RPMI7951 (cell line): ENCODE measurements around the gene FAM227B. TPM values are rescaled to one million over a fixed set of nuclear protein-coding genes. Genes with fewer than 3 reads are reported as not detected.

Experiments used
- DNase-seq: peaks from one replicate; pipeline ENCODE4 v3.0.0-alpha.2; 2012; ENCODE audit warnings: low read depth
- total RNA-seq: library from RNA; depleted of rRNA; stranded (reverse); fragments of >200 nt; shearing (Covaris generic); gene quantifications from 2 replicates; pipeline ENCODE4 v1.2.3, GENCODE V29; 2014; rRNA removed

FAM227B gene
- total RNA-seq, 1 experiment from 2014 or later, result 6.4 TPM

DNA sequence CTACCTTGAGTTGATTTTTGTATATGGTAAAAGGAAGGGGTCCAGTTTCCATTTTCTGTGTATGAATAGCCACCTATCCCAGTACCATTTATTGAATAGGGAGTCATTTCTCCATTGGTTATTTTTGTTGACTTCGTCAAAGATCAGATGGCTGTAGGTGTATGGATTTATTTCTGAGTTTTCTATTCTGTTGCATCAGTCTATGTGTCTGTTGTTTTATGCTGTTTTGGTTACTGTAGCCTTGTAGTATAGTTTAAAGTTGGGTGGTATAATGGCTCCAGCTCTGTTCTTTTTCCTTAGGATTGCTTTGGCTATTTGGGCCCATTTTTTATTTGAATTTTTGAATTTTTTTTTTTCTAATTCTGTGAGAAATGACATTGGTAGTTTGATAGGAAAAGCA lies 323.0 kb downstream of the FAM227B start:
- DNase-seq, result no peak

DNA sequence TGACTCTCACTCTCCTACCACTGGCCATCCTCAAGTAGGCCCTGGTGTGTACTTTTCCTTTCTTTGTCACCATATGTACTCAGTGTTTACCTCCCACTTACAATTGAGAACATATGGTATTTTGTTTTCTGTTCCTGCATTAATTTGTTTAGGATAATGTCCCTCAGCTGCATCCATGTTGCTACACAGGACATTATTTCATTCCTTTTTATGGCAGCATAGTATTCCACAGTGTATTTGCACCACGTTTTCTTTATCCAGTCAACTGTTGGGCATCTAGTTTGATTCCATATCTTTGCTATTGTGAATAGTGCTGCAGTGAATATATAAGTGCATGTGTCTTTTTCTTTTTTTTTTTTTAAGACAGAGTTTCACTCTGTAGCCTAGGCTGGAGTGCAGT lies 324.4 kb downstream of the FAM227B start:
- DNase-seq, result no peak

DNA sequence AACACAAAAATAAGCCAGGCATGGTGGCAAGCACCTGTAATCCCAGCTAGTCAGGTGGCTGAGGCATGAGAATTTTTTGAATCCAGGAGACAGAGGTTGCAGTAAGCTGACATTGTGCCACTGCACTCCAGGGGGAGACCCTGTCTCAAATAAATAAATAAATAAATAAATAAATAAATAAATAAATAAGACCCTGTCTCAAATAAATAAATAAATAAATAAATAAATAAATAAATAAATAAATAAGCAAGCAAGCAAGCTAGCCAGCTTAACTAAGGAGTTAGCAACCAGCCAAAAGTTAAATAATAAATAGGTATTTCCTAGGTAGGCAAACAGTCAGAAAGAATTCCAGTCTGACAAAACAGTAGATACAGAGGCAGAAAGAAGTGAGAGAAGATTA lies 326.7 kb downstream of the FAM227B start:
- no peak for DNase-seq

DNA sequence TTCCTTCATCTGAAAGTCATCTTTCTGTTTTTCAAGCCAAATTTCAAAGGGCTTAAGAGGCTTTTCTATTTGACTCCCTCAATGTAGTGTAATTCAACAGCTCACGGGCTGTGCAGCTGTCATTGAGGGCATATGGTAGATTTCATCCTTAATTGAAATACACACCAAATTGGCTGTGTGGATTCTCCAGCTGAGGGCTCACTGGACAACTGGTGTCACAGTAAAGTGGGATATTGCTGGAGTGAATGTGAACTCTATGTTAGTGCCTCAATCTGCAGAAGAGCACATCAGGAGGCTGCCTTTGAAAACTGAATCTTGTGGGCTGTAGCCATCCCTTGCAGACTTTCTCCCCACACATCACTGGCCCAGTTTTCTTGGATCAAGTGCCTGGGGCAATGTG lies 330.4 kb downstream of the FAM227B start:
- peak; percentile 68 for DNase-seq

DNA sequence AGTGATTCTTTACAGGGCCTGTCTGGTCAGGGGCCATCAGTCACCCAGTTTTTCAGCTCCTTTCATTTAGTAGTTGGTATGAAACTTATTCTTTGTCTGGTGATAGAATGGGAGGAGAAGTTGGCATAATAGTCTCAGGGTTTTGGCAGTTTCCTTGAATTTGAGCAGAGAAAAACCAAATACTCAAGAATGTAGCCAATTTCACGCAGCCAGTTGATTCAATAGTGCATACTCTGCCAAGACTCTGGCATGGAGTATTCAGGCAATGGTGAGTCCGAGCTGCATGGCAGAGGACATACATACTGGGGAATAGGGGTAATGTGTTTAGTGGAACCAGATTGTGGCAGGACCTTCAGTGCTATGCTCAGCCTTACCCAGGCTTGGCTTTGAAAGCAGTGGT lies 332.2 kb downstream of the FAM227B start:
- no peak for DNase-seq

DNA sequence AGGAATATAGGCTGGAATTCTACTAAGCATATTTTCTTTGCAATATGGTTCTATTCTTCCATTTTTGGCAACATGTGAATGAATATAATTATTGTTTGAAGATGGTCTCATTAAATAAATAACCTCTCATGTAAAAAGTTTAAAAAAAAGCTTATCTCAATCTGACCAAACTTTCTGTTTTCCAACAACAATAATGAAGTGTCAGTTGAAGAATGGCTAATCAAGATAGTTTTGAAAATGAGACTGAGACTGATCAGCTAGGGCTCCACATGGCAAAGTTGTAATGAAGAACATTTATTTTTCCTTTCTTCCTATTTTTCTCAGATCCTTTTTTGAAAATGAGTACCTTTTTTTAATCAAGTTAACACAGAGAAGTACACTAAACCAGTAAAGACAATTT lies 333.1 kb downstream of the FAM227B start:
- DNase-seq, result no peak

DNA sequence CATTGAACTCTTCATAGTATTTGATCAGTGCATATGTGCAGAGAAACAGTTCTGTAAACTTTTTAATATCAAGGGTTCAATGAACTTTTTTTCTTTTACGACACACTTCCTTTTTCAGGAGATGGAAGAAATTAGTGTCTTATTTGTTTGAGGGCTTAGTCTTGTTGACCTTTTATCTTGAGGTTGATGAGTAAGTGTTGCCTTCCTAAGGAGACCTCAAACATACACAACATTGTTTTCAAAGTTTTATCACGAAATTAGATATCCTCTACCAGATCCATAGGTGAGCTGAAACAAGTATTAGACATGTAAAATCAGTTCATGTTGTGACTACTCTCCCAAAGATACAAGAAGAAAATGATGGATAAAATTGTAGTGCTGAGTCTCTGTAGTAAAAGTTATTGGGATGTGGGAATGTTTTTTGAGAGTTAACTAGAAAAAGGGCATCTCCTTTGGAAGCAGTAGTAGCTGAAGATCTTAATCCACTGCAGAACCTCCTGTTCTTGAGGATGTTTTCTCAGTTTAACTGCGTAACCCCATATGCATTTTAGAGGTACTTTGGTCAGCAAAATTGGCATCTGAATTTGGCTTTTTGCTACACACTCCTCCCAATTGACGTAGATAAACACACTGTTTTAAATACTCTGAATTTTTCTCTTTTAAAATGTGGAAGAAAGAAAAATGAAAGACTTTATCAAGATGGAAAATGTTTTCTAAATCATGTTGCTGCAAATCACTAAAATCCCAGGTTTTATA lies 333.8 kb downstream of the FAM227B start:
- DNase-seq, result no peak

DNA sequence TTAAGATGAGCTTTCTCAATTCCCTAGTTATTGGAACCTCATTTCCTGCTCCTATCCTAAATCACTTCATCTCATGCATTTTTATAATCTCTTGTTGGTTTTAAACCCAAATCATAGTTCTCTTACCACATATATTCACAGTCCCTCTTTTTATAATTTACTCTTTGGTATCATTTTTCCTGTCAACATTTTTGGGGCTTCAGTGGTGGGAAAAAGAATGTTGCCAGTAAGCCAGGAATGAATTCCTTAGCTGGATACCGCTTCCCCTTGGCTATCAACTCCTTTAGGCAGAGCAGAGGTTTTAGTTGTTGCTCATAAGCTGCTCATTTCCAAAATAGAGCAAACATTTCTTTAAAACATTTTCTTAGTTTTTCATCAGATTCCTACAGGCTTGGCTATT lies 338.3 kb downstream of the FAM227B start:
- DNase-seq, result peak; percentile 66

DNA sequence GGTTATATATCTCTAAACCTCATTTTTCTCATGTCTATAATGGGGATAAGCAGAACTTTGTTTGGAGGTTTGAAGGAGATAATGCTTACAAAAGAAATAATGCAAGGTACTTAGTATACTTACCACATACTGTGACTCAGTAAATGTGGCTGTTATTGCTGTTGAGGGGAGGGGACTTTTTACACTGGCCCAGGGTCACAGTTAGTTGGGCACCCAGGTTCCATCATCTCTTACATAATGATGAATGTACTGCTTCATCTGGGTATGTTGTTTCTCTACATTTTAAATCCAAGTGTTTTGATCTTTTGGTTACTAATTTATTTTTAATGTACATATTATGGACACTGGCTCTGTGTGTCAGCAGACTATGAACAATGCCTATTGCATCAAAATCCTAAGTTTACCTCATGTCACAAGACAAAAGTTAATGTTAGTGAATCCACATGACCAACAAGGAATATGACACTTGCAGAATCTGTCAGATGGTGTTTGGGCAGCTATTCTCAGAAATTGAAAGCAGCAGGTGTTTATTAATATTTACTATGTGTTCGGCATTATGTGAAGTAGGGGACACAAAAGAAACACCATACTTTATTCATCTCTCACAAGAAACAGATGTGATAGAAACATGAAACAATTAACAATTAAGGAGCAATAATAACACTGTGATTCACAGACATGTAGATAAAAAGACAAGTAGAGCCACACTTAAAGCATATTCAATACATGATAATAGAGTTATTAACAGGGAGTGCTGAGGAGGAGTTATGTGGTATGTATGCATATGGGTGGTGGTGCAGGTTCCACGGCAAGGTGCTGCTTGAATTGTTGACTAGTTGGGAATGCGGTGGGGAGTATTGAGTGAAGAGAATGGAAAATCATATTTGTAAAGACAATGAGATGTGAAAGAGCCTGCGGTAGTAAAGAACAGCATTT lies 340.8 kb downstream of the FAM227B start:
- DNase-seq, result no peak

DNA sequence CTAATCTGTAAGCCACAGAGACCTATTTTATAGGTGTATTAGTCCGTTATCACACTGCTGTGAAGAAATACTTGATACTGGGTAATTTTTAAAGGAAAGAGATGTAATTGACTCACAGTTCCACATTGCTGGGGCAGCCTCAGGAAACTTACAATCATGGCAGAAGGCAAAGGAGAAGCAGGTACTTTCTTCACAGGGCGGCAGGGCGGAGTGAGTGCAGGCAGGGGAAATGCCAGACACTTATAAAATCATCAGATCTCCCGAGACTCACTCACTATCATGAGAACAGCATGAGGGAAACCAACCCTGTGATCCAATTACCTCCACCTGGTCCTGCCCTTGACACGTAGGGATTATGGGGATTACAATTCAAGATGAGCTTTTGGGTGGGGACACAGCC lies 341.9 kb downstream of the FAM227B start:
- no peak for DNase-seq

Other genes with a start within 250 kb of the FAM227B start
- 2.0 and 3.2 TPM in 2 replicates for gene FGF7, start 197.6 kb downstream of the FAM227B start, total RNA-seq
- gene DTWD1, start 230 bp upstream of the FAM227B start, total RNA-seq, result 58.5 and 60.3 TPM in 2 replicates